Measurements from ENCODE around the gene MCF2L. TPM values are rescaled to one million over a fixed set of nuclear protein-coding genes. Genes with fewer than 3 reads are reported as not detected.

Gene MCF2L
- polyA plus RNA-seq, 1 donor (not counting 4 experiments of a cell fraction or from before 2014, with no cell fraction given): 0.14 TPM

- Histone ChIP-seq H3K9me1 (ENCODE audit: control insufficient read depth, extremely low read depth, insufficient read depth, low read length) (no peaks in the 10 kb centered on the region), H3K36me3 (ENCODE audit: control insufficient read depth in 2 of 2, extremely low read depth in 1 of 2, insufficient read depth in 2 of 2, low read length in 2 of 2) (no peaks in the 10 kb centered on the region), H3K9me3 (ENCODE audit: control insufficient read depth, low read depth, low read length) (no peaks in the 10 kb centered on the region), H3K27ac (ENCODE audit: control insufficient read depth, insufficient read depth, low read length) (no peak overlapping the region), H3K4me1 (ENCODE audit: control insufficient read depth, extremely low read depth, insufficient read depth, low read length) (no peaks in the 10 kb centered on the region), H2AFZ (ENCODE audit: control insufficient read depth, low read length) (no peak overlapping the region), H3K27me3 (ENCODE audit: control insufficient read depth, extremely low read depth, insufficient read depth, low read length) (no peaks in the 10 kb centered on the region), H4K20me1 (ENCODE audit: control insufficient read depth, extremely low read depth, insufficient read depth, low read length) (no peaks in the 10 kb centered on the region), H3K79me2 (ENCODE audit: control insufficient read depth, insufficient read depth, low read length) (no peaks in the 10 kb centered on the region), H3K4me3 (ENCODE audit: control insufficient read depth in 2 of 3, extremely low read depth in 1 of 3, insufficient read depth in 2 of 3, low read depth in 1 of 3, low read length in 3 of 3) (no peak overlapping the region), H3K4me2 (ENCODE audit: control insufficient read depth, extremely low read depth, insufficient read depth, low read depth, low read length) (no peak overlapping the region), H3K9ac (ENCODE audit: control insufficient read depth, extremely low read depth, insufficient read depth, low read length) (no peak overlapping the region)
- dilution Hi-C loops (cut with MboI; ENCODE audit: extremely low pct_ligation_motif_present, low sequenced_read_pairs): no loop called here
- FAIRE-seq (no peak), DNase-seq (ENCODE audit: low read depth, low spot score) (no peak)
- TF ChIP-seq EZH2 (IDR thresholded peaks at IDR 0.05; ENCODE audit: low read length) (no peak), CTCF (optimal IDR thresholded peaks at IDR 0.05 in 1 of 3, IDR thresholded peaks at IDR 0.05 in 1 of 3, conservative IDR thresholded peaks at IDR 0.05 in 1 of 3; ENCODE audit: extremely low read depth in 1 of 3, insufficient read depth in 2 of 3, low read length in 3 of 3) (no peak)
Observed at GRCh38 chr13:113046128-113046882, 77.3 kb downstream of the MCF2L start.

GRCh38 chr13:113046883-113047244 is 77.8 kb downstream of the MCF2L start:
- H3K36me3 ChIP-seq (ENCODE audit: control insufficient read depth in 2 of 2, extremely low read depth in 1 of 2, insufficient read depth in 2 of 2, low read length in 2 of 2): no peaks in the 10 kb centered on the region
- H2AFZ ChIP-seq (ENCODE audit: control insufficient read depth, low read length): no peak overlapping the region
- no peak overlapping the region for H3K9ac ChIP-seq (ENCODE audit: control insufficient read depth, extremely low read depth, insufficient read depth, low read length)
- FAIRE-seq (no peak), DNase-seq (ENCODE audit: low read depth, low spot score) (no peak)
- H3K4me2 ChIP-seq (ENCODE audit: control insufficient read depth, extremely low read depth, insufficient read depth, low read depth, low read length): no peak overlapping the region
- TF ChIP-seq CTCF (optimal IDR thresholded peaks at IDR 0.05 in 1 of 3, IDR thresholded peaks at IDR 0.05 in 1 of 3, conservative IDR thresholded peaks at IDR 0.05 in 1 of 3; ENCODE audit: extremely low read depth in 1 of 3, insufficient read depth in 2 of 3, low read length in 3 of 3) (no peak), EZH2 (IDR thresholded peaks at IDR 0.05; ENCODE audit: low read length) (no peak)
- H3K4me3 ChIP-seq (ENCODE audit: control insufficient read depth in 2 of 3, extremely low read depth in 1 of 3, insufficient read depth in 2 of 3, low read depth in 1 of 3, low read length in 3 of 3): no peak overlapping the region
- H3K79me2 ChIP-seq (ENCODE audit: control insufficient read depth, insufficient read depth, low read length): no peaks in the 10 kb centered on the region
- H3K27me3 ChIP-seq (ENCODE audit: control insufficient read depth, extremely low read depth, insufficient read depth, low read length): no peaks in the 10 kb centered on the region
- H3K4me1 ChIP-seq (ENCODE audit: control insufficient read depth, extremely low read depth, insufficient read depth, low read length): no peaks in the 10 kb centered on the region
- H3K27ac ChIP-seq (ENCODE audit: control insufficient read depth, insufficient read depth, low read length): no peak overlapping the region
- H3K9me3 ChIP-seq (ENCODE audit: control insufficient read depth, low read depth, low read length): no peaks in the 10 kb centered on the region
- no peaks in the 10 kb centered on the region for H3K9me1 ChIP-seq (ENCODE audit: control insufficient read depth, extremely low read depth, insufficient read depth, low read length)
- H4K20me1 ChIP-seq (ENCODE audit: control insufficient read depth, extremely low read depth, insufficient read depth, low read length): no peaks in the 10 kb centered on the region
- dilution Hi-C loops (cut with MboI; ENCODE audit: extremely low pct_ligation_motif_present, low sequenced_read_pairs): no loop called here

Data from keratinocyte (primary cell).